Activated T-cell treated with anti-CD3 and anti-CD28 coated beads, Interleukin-2, amount 50 U/mL, for 72 hours (primary cell): ENCODE data around the gene SGO1. TPM values are rescaled to one million over a fixed set of nuclear protein-coding genes. Genes with fewer than 3 reads are reported as not detected.

Experiments used
- ATAC-seq, 2 donors: fragments of 150-1000 bp; cut with Tn5 transposase; replicated peaks in 1 of 2; 2 replicates each; pipeline ENCODE4 v1.10.0; 2021; ENCODE audit warnings: moderate library complexity in 2 of 2, mild to moderate bottlenecking in 1 of 2
- DNase-seq, 2 donors: peaks; one replicate each; pipeline ENCODE4 v3.0.0; 2021 to 2022; ENCODE audit warnings: mixed read lengths in 1 of 2
- H3K27ac Mint-ChIP-seq: one replicate; pipeline ENCODE4 v1.8.0; 2022; ENCODE audit warnings: mild to moderate bottlenecking, moderate library complexity, mixed read lengths
- H3K27me3 Mint-ChIP-seq: one replicate; pipeline ENCODE4 v1.8.0; 2022; ENCODE audit warnings: low read depth, mixed read lengths
- H3K36me3 Mint-ChIP-seq, 2 donors: one replicate each; pipeline ENCODE4 v1.8.0; 2022; ENCODE audit warnings: mixed read lengths in 2 of 2, mild to moderate bottlenecking in 1 of 2; ENCODE audit not compliant: insufficient read depth in 2 of 2
- H3K4me1 Mint-ChIP-seq: one replicate; pipeline ENCODE4 v1.8.0; 2022; ENCODE audit warnings: low read depth, mixed read lengths
- H3K4me3 Mint-ChIP-seq, 2 donors: one replicate each; pipeline ENCODE4 v1.8.0; 2022; ENCODE audit warnings: mild to moderate bottlenecking in 2 of 2, mixed read lengths in 2 of 2, moderate library complexity in 2 of 2
- H3K9me3 Mint-ChIP-seq, 2 donors: one replicate each; pipeline ENCODE4 v1.8.0; 2022; ENCODE audit warnings: mixed read lengths in 2 of 2
- total RNA-seq, 2 donors: library from RNA; stranded (reverse); gene quantifications; one replicate each; pipeline ENCODE4 v1.2.3, GENCODE V29; 2022

SGO1 gene
- total RNA-seq, 2 donors from 2014 or later, result 27.8 to 31.5 TPM

DNA sequence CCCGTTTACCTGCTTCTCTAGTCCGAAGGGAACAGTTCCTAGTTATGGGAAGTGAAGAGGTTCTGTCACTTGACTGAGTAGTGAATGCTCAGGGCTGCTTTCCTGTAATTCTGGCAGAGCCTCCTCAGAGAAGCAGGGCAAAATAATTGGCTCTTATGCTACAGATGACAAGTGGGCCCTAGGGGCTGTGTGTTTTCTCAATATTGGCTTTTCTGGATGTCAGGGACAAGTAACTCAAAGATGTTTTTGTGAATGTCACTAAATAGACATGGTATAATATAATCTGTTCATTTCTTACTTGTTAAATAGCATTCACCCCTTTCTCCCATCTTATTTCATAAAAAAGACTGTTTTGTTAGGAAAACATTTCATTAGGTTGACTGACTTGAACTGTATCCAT, 40.1 kb downstream of the SGO1 start:
- H3K4me1 Mint-ChIP-seq, result no peaks in the 10 kb centered on the region
- peaks cover 0 to 2% of the 10 kb centered on the region in 2 donors for H3K9me3 Mint-ChIP-seq
- ATAC-seq (no peak), DNase-seq (no peak)
- H3K27ac Mint-ChIP-seq, result no peak overlapping the region
- no peak overlapping the region for H3K4me3 Mint-ChIP-seq
- peaks cover 8 to 11% of the 10 kb centered on the region in 2 donors for H3K36me3 Mint-ChIP-seq
- H3K27me3 Mint-ChIP-seq, result no peaks in the 10 kb centered on the region

GRCh38 chr3:20143519-20143918, 42.5 kb downstream of the SGO1 start:
- peaks cover 11 to 12% of the 10 kb centered on the region in 2 donors for H3K36me3 Mint-ChIP-seq
- no peak overlapping the region for H3K4me3 Mint-ChIP-seq
- DNase-seq (no peak), ATAC-seq (no peak)
- H3K27me3 Mint-ChIP-seq, result no peaks in the 10 kb centered on the region
- H3K9me3 Mint-ChIP-seq, result peaks cover 0 to 2% of the 10 kb centered on the region in 2 donors
- no peaks in the 10 kb centered on the region for H3K4me1 Mint-ChIP-seq
- H3K27ac Mint-ChIP-seq, result no peak overlapping the region

GRCh38 chr3:20142517-20142916, 43.5 kb downstream of the SGO1 start:
- peaks cover 11 to 12% of the 10 kb centered on the region in 2 donors for H3K36me3 Mint-ChIP-seq
- H3K9me3 Mint-ChIP-seq, result peaks cover 0 to 2% of the 10 kb centered on the region in 2 donors
- DNase-seq (no peak), ATAC-seq (no peak)
- H3K27me3 Mint-ChIP-seq, result no peaks in the 10 kb centered on the region
- no peak overlapping the region for H3K4me3 Mint-ChIP-seq
- no peaks in the 10 kb centered on the region for H3K4me1 Mint-ChIP-seq
- no peak overlapping the region for H3K27ac Mint-ChIP-seq

GRCh38 chr3:20141851-20142250, 44.2 kb downstream of the SGO1 start:
- Mint-ChIP-seq H3K4me3 (no peak overlapping the region), H3K4me1 (no peaks in the 10 kb centered on the region), H3K9me3 (peaks cover 0 to 2% of the 10 kb centered on the region in 2 donors), H3K27ac (no peak overlapping the region), H3K27me3 (no peaks in the 10 kb centered on the region), H3K36me3 (peaks cover 12 to 13% of the 10 kb centered on the region in 2 donors)
- no peak for ATAC-seq
- DNase-seq, result no peak

DNA sequence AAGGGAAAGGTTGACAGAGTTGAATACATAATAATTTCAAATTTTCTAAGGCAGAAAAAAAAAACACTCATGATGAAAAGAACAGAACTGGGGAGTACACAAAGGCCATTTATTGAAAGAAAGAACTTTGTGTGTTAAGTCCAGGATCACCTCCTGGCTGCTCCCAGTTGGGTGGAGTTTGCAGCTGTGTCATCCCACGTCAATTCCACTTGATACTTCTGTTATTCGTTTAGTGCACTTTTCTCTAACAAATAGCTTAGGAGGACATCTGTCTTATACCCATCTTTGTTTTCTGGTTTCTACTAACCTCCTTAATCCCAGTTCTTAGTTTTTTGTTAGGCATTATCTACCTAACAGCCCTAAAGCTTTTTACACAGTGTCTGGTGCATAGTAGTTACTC, 44.7 kb downstream of the SGO1 start:
- H3K4me1 Mint-ChIP-seq, result no peaks in the 10 kb centered on the region
- H3K4me3 Mint-ChIP-seq, result no peak overlapping the region
- ATAC-seq, result no peak
- H3K27ac Mint-ChIP-seq, result no peak overlapping the region
- H3K27me3 Mint-ChIP-seq, result no peaks in the 10 kb centered on the region
- DNase-seq, result no peak
- H3K9me3 Mint-ChIP-seq, result peaks cover 0 to 2% of the 10 kb centered on the region in 2 donors
- H3K36me3 Mint-ChIP-seq, result peaks cover 12 to 14% of the 10 kb centered on the region in 2 donors

DNA sequence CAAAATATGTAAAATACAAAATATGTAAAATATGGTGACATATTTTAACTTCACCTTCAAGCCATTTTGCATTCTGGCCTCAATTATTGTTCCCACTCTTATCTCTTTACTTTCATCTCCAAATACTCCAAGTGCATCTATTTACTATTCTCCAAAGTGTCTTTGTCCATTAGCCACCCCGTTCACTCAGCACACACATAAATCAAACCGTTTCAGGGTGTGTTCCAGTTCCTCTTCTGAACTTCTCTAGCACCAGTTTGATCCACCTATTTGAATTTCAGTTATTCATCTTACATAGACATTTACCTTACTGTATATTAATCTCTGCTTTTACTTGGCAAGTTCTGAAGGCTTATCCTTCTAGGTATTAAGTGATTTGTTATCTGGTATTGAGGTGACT, 45.1 kb downstream of the SGO1 start:
- Mint-ChIP-seq H3K36me3 (peaks cover 12 to 14% of the 10 kb centered on the region in 2 donors), H3K27me3 (no peaks in the 10 kb centered on the region), H3K4me1 (no peaks in the 10 kb centered on the region), H3K27ac (no peak overlapping the region), H3K9me3 (peaks cover 0 to 2% of the 10 kb centered on the region in 2 donors), H3K4me3 (no peak overlapping the region)
- DNase-seq (no peak), ATAC-seq (no peak)

DNA sequence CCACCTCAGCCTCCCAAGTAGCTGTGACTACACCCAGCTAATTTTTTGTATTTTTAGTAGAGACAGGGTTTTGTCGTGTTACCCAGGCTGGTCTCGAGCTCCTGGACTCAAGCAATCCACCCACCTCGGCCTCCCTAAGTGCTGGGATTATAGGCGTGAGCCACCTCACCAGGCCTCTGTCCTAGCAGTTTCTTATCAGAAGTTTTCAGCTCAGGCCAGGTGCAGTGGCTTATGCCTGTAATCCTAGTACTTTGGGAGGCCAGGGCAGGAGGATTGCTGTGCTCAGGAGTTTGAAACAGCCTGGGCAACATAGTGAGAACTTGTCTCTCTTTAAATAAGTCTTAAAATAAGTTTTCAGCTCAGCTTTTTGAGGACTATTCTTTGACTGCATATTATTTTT, 48.4 kb downstream of the SGO1 start:
- Mint-ChIP-seq H3K4me1 (no peaks in the 10 kb centered on the region), H3K9me3 (peaks cover 0 to 2% of the 10 kb centered on the region in 2 donors), H3K36me3 (peaks cover 9 to 11% of the 10 kb centered on the region in 2 donors), H3K4me3 (no peak overlapping the region), H3K27me3 (no peaks in the 10 kb centered on the region), H3K27ac (no peak overlapping the region)
- no peak for DNase-seq
- ATAC-seq, result no peak

DNA sequence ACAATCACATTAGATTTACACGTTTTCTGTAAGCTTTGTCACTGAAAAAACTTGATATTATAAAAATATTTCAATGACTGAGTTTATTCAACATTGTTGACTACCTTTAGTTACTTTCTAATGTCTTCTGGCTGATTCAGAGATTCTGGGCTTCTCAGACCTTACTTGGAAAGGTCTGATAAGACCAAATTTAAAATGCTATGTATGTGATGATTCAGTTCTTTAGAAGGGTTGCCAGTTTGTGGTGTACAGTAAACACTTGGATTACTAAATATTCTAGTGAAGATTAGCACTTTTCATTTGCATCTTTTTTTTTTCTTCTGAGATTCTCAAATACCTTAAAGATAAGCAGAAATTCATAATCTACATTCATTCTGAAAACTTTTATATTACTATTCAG, 49.8 kb downstream of the SGO1 start:
- H3K27me3 Mint-ChIP-seq, result no peaks in the 10 kb centered on the region
- ATAC-seq, result no peak
- peak overlapping the region; percentile 14 for H3K27ac Mint-ChIP-seq
- H3K9me3 Mint-ChIP-seq, result no peaks in the 10 kb centered on the region
- DNase-seq, result no peak
- peaks cover 4 to 8% of the 10 kb centered on the region in 2 donors for H3K36me3 Mint-ChIP-seq
- H3K4me3 Mint-ChIP-seq, result no peak overlapping the region
- H3K4me1 Mint-ChIP-seq, result no peaks in the 10 kb centered on the region

DNA sequence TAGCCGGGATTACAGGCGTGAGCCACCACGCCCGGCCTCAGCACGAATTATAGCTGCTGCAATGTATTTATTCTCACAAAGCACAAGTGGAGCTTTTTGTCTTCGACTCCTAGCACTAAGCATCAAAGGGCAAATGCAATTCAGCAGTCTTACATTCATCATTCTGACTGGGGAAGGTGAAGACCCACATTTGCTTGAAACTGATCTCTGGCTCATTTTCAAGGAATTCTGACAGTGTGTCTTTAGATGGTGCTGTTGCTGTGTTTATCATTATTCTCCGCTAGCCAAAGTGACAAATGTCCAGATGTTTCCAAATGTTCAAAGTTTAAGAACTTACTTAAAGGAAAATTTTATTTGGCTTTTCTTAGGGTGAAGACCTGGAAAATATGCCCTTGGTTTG, 55.9 kb downstream of the SGO1 start:
- Mint-ChIP-seq H3K4me3 (no peak overlapping the region), H3K36me3 (peaks cover 0 to 2% of the 10 kb centered on the region in 2 donors)

DNA sequence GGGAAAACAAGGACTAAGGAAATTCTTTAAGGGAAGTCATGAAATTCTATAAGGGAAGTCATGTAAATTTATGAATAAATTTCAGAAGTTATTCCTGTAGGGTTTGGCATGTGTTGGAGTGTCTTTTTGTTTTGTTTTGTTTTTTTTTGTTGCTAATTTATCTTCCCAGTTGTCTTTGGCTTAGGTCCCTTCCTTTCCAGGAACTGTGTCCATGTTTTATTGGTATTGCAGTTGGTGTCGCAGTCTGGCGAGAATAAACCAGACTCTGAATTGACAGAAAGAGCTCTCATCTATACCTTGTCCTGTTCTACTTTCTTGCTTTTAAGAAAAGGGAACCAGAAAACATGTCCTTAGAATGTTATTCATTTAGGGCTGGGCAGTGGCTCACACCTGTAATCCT, 57.6 kb downstream of the SGO1 start:
- Mint-ChIP-seq H3K4me1 (no peaks in the 10 kb centered on the region), H3K9me3 (no peaks in the 10 kb centered on the region), H3K27ac (no peak overlapping the region), H3K36me3 (peaks cover 1 to 2% of the 10 kb centered on the region in 2 donors), H3K4me3 (no peak overlapping the region), H3K27me3 (no peaks in the 10 kb centered on the region)
- ATAC-seq (no peak), DNase-seq (no peak)

More for the DNA sequence above, 55.9 kb downstream of the SGO1 start:
- Mint-ChIP-seq H3K4me1 (no peaks in the 10 kb centered on the region), H3K27ac (no peak overlapping the region), H3K9me3 (no peaks in the 10 kb centered on the region), H3K27me3 (no peaks in the 10 kb centered on the region)
- DNase-seq (no peak), ATAC-seq (no peak)

DNA sequence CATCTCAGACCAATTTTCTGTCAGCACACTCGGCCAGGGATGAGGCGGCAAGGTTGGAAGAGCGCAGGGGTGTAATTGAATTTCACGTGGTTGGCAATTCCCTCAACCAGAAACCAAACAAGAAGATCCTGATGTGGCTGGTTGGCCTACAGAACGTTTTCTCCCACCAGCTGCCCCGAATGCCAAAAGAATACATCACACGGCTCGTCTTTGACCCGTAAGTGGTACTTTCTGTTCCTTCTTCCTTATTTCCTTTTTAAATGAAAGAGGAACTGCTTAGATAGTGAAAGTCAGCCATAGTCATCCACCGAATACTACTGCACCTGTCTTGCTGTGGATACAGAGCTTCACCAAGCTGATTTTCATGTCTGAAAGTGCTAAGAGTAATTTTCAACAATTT, 60.1 kb downstream of the SGO1 start:
- no peak overlapping the region for H3K4me3 Mint-ChIP-seq
- ATAC-seq (no peak), DNase-seq (no peak)
- no peaks in the 10 kb centered on the region for H3K27me3 Mint-ChIP-seq
- H3K36me3 Mint-ChIP-seq, result peaks cover 4% of the 10 kb centered on the region in 2 donors
- H3K27ac Mint-ChIP-seq, result no peak overlapping the region
- no peaks in the 10 kb centered on the region for H3K4me1 Mint-ChIP-seq
- H3K9me3 Mint-ChIP-seq, result no peaks in the 10 kb centered on the region

DNA sequence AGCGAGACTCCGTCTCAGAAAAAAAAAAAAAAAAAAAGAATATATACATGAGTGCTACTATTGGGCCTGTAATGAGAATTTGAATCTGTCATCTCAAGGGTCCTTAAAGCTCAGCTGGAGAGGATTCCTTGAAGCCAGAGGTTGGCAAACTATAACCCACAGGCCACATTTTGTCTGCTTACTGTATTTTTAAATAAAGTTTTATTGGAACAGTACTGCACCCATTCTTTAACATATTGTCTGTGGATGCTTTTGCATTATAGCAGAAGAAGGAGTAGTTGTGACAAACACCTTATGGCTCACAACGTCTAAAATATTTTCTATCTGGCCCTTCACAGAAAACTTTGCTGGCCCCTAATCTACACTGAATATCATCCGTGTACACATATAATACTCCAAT, 60.7 kb downstream of the SGO1 start:
- Mint-ChIP-seq H3K4me3 (no peak overlapping the region), H3K27ac (no peak overlapping the region), H3K27me3 (no peaks in the 10 kb centered on the region), H3K9me3 (no peaks in the 10 kb centered on the region), H3K4me1 (no peaks in the 10 kb centered on the region), H3K36me3 (peaks cover 4 to 5% of the 10 kb centered on the region in 2 donors)
- no peak for DNase-seq
- ATAC-seq, result no peak

DNA sequence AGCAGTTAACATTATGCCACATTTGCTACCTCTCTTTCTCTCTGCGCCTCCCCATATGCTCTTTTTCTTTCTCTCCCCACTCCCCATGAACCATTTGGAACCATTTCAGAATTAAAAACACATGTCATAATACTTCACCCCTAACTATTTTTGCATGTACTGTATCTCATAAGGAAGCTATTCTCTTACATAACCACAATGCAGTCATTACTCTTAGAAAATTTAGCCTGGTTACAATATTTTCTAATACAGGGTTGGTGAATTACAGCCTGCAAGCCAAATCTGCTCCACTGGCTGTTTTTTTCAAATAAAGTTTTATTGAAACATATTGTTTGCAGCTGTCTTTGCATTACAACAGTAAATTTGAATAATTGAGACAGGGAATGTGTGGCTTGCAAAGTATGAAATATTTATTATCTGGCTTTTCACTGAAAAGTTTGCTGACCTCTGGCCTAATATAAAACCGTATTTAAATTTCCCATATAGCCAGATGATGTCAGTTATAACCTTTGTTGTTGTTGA, 62.8 kb downstream of the SGO1 start:
- no peaks in the 10 kb centered on the region for H3K27me3 Mint-ChIP-seq
- DNase-seq (no peak), ATAC-seq (no peak)
- H3K9me3 Mint-ChIP-seq, result no peaks in the 10 kb centered on the region
- H3K4me1 Mint-ChIP-seq, result no peaks in the 10 kb centered on the region
- peaks cover 4 to 9% of the 10 kb centered on the region in 2 donors for H3K36me3 Mint-ChIP-seq
- H3K27ac Mint-ChIP-seq, result no peak overlapping the region
- H3K4me3 Mint-ChIP-seq, result no peak overlapping the region

- Mint-ChIP-seq H3K9me3 (no peaks in the 10 kb centered on the region), H3K27me3 (no peaks in the 10 kb centered on the region), H3K27ac (peak overlapping the region; percentile 33), H3K4me3 (no peak overlapping the region), H3K36me3 (peaks cover 6 to 9% of the 10 kb centered on the region in 2 donors), H3K4me1 (no peaks in the 10 kb centered on the region)
- ATAC-seq (no peak), DNase-seq (no peak)
These were observed 64.9 kb downstream of the SGO1 start for GRCh38 chr3:20121088-20121487.
